HG03460 (cell line): ENCODE data around the gene CA5B.
"Not testable (repeated sequence)": the region's sequence is repeated elsewhere in the genome, so short reads cannot be mapped to it uniquely, and the experiment has no call there.

Source experiments
- ATAC-seq: cut with Tn5 transposase; IDR thresholded peaks from one replicate; pipeline ENCODE4 v1.9.1; 2021; ENCODE audit not compliant: unreplicated experiment

Gene CA5B

DNA sequence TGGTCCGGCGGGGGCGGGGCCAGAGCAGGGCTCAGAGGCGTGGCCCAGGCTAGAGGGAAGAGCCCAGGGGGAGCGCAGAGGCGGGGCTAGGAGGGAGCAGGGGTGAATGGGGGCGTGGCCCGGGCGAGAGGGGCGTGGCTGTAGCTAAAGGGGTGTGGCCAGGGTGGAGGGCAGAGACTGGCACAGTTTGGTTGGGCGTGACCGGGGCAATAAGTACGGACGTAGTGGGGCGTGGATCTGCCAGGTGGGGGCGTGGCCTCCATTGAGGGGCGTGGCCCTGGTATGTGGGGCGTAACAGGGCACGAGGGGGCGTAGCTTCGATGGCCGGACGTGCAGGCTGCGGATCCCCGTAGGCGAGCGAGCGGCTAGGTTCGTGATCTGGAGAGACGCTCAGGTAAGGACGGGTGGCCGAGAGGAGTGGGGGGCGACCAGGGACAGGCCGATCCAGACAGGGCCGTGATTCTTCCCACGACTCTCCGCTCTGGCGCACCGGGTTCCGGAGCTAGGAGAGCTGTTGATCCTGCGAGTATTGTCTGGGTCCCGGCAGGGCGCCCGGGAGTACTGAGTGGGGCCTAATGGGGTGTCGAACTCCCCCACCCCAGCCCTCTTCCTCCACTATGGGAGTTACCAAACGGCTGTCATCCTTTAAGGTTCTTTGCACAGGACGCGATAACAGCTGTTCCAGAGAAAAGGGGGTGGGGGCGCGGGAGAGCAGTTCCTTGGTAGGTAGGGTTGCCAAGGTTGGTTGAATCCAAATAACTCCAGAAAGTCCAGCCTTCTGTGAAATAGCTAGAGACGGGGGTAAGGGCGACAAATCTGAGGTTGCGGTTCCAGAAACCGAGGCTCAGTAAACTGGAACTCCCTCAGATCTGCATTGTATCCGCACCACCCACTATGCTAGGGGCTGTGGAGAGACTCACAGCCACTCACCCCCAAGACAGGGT is at the start of gene CA5B:
Gene CA5B, plus strand, starts transcription at position 312 of the 944 bp plus-strand sequence. CDS start 11,754 bp downstream, outside the sequence.
- peak; percentile 95 for ATAC-seq

DNA sequence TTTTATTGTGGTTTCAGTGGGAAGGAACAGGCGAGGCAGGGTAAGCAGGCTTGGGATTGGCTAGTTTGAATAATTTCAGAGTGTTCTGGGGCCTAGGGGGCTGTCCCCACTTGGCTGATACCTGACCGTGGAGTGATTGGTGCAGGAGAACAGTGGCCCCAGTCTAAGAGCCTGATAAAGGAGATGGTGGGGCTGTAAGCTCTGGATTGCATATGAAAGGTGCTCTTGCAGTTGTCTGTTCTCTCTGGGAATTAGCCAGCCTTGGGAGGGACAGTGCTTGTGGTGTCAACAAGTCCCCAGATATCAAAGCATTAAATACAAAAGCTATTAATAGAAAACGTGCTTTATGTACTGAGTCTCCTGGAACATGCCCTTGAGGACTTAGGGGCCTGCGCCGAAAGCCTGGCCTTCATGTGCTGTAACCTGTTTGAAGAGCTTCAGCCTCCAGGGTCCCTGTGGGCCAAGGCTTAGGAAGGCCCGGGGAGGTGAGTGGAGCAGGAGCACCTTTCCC is 43.1 kb upstream of the CA5B start:
- no peak for ATAC-seq

DNA sequence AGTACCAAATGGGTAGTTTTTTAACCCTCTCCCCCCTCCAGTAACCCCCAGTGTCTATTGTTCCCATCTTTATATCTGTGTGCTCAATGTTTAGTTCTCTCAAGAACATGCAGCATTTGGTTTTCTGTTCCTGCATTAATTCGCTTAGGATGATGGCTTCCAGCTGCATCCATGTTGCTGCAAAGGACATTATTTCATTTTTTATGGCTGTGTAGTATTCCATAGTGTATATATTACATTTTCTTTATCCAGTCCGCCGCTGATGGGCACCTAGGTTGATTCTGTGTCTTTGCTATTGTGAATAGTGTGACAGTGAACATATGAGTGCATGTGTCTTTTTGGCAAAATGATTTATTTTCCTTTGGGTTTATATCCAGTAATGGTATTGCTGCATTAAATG is 41.6 kb upstream of the CA5B start:
- ATAC-seq = no peak

GRCh38 chrX:15702488-15703371 is 35.3 kb upstream of the CA5B start:
- ATAC-seq = no peak

GRCh38 chrX:15703809-15704208 is 34.3 kb upstream of the CA5B start:
- ATAC-seq = not testable (repeated sequence)

DNA sequence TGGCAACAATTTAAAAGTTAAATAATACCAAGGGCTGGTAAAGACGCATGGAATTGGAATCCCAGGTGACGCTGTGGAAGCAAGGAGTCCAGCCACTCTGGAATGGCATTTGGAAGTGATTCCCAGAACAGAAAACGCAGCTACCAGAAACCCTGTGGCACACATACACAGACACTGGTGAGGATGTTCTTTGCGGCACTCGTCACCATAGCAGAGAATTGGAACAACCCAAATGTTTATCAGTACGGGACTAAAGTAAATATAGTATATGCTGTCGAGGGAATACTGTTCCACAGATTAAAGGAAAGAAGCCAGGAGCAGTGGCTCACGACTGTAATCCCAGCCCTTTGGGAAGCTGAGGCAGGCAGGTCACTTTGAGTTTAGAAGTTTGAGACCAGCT is 33.8 kb upstream of the CA5B start:
- not testable (repeated sequence) for ATAC-seq

GRCh38 chrX:15714529-15714928 is 23.5 kb upstream of the CA5B start:
- no peak for ATAC-seq

DNA sequence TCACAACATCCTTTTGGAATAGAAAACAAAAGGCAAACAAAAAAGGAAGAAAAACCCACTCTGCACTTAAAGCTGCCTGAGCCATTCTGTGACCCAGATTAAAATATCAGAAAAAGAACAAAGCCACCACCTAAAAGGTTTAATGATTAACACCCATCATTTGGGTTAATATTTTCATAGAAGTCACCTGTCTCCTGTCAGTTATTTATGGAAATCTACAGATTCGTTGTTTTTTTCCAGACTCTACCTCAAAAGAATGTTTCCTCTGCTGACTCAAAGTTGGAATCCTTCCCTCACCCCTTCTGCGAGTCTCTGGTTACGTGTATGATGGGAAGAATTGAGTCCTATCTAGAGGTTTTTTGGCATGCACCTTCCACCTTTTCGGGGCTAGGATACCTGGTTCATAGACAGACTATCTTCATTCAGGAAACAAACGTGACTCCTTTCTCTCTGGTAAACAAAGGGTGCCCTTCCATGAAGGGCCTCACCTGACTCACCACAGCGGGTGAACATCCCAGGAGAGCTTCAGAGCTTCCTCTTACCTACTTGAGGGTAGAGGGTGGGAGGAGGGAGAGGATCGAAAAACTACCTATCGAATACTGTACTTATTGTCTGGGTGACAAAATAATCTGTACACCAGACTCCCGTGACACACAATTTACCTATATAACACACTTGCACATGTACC is 19.6 kb upstream of the CA5B start:
- no peak for ATAC-seq

- ATAC-seq = no peak
Observed at GRCh38 chrX:15719324-15719968, 18.6 kb upstream of the CA5B start.

- no peak for ATAC-seq
Observed at GRCh38 chrX:15721911-15722310, 16.2 kb upstream of the CA5B start.

DNA sequence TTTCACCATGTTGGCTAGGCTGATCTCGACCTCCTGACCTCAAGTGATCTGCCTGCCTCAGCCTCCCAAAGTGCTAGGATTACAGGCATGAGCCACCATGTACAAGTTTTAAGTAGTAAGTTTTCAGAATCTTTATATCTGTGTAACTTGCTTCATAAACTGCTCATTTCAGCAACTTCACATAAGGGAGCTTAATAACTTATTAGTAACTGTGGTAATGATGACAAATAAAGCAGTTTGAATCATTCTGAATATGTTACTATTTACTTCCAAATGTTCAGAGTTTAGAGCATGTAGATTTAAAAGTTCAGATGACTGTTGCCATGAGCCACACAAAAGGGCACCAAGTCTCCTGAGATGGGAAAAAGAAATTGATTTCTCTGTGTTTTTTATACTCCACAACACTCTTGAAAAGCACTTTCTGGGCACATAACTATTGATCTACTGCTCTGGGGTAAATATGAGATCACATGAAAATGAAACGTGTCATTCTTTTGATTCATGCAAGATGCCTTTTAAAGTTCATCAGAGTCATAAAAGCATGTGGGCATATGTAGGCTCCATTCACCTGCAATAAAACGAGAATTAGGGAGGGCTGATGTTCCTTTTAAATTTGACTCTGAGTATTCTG is 14.1 kb upstream of the CA5B start:
- ATAC-seq = no peak

DNA sequence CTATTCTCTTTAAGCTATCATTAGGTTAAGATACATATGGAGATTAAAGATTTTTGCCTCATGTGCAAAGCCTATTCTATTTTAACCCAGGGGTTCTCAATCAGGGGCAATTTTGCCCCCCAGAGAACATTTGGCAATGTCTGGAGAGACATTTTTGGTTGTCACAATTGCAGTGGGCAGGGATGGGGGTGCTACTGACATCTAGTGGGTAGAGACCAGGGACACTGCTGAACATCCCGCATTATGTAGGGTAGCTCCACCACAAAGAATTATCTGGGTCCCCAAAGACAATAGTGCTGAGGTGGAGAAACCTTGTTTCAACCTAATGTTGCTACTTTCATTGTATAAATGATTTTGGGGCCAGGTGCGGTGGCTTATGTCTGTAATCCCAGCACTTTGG is 13.2 kb upstream of the CA5B start:
- no peak for ATAC-seq

DNA sequence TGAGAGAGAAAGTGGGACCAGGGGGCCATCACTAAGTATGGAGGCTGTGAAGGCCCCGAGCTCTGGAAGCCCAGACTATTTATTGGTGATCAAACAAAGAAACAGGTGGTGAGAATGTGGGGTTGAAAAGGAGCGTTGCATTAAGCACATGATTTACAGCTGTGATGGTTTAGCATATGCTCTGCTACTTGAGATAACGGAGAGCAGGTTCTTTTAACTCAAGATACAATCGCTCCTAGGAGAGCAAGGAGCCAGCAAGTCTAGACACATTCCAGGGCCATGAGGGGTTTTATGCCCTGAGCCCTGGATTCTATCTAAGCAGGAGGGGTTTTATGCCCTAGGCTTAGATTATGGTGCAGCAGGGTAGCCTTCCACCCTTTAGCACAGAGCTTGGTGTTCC is 6.7 kb upstream of the CA5B start:
- ATAC-seq = not testable (repeated sequence)

DNA sequence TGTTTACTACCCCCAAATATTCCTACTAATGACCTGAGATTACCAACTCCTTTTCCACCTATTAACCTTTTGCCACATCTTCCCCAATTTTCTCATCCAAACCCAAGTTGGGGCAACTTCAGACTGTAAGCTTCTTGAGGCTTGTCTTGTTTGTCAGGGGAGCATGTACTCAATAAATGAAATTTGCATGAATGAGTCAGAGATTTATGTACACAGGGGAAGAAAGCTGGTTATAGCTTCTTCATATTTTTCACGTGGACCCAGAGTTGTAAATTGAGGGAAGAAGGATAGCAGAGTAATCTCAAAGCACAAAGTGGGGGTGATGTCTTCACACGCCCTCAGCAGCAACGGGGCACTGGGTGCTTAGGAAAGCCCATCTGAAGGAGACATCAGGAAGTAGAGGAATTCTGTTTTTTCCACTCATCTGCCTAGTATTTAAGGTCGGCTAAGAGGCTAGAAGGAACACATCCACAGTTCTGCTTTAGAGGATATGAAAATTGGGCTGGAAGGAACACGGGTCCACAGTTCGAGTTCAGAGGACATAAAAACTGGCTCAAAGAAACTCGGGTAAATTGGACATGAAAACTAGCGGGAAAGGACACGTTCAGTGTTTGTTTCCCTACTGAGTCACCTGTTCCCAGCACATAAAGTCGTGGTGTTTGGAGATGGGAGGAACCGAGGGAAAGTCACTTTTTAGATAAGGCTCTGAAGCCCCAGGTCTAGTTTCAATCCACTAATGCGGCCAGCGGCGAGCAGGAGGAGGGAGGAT is 696 bp upstream of the CA5B start:
- ATAC-seq = no peak

DNA sequence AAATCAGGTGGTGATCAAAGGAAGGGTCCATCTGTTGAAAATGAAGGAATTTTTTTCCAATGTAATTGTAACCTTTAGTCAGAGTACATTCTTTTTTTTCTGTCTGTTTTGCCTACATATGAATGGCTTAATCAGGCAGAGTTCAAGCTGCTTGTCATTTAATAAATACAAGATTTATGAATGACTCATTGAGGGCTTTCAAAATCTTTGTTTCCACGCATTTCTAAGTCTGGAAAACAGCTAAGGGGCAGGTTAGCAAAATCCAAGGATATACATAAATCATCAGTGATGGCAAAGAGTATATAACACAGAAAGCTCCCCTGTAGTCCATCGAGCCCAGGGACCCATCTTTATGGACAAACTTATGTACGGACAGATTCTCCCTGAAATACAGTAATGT is 1.8 kb downstream of the CA5B start:
- no peak for ATAC-seq

GRCh38 chrX:15744181-15744867 is 6.3 kb downstream of the CA5B start:
- no peak for ATAC-seq

GRCh38 chrX:15745179-15745578 is 7.1 kb downstream of the CA5B start:
- ATAC-seq = no peak

DNA sequence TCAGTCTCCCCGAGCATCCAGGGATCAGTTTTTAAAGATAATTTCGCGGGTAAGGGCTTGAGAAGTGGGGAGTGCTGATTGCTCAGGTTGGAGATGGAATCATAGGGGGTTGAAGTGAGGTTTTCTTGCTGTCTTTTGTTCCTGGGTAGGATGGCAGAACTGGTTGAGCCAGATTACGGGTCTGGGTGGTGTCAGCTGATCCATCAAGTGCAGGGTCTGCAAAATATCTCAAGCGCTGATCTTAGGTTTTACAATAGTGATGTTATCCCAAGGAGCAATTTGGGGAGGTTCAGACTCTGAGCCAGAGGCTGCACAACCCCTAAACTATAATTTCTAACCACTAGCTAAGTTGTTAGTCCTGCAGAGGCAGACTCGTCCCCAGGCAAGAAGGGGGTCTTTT is 8.6 kb downstream of the CA5B start:
- ATAC-seq = not testable (repeated sequence)
